ENCODE results near the gene AGBL5. TPM values are rescaled to one million over a fixed set of nuclear protein-coding genes. Genes with fewer than 3 reads are reported as not detected.
"Not testable (repeated sequence)": the region's sequence is repeated elsewhere in the genome, so short reads cannot be mapped to it uniquely, and the experiment has no call there.

The AGBL5 gene
- total RNA-seq, 1 donor from 2014 or later = 24.3 TPM

DNA sequence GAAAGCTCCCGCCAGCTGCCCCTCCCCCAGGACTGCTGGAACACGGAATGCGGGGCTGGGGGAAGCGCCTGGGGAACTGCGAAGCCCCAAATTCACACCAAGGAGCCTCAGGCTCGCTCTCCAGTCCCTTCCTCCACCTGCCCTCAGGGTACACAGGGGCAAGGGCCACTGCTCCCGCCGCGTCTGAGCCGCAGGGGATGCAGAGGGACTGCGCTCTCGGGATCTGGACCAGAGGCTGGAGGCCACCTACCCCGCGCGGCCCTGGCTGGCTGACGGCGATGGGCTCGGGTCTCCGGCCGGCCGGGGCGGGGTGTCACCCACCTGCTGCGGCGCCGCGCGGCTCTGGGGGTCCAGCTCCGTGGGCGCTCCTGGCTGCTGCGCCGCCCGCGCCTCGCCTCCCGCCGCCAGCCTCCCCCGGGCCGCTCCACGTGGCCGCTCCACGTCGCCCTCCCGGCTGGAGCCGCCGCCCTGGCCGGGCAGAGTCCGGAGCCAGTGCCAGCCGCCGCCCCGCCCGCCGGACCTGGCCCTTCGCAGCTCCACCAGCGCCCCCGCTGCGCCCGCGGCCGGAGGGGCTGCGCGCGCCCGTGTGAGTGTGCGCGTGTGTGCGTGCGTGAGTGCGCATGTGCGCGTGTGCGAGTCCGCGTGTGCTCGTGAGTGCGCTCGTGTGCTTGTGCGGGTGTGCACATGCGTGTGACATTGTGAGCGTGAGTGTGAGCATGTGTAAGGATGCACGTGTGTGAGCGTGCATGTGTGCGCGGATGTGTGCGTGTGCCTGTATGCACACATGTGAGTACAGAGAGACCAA lies 67.3 kb downstream of the AGBL5 start, which contains the start of gene CGREF1:
Gene CGREF1, minus strand, starts transcription at position 604 of the 805 bp plus-strand sequence. CDS start 14,762 bp downstream, outside the sequence.
- DNase-seq (ENCODE audit: low read depth, low spot score) = no peak

DNA sequence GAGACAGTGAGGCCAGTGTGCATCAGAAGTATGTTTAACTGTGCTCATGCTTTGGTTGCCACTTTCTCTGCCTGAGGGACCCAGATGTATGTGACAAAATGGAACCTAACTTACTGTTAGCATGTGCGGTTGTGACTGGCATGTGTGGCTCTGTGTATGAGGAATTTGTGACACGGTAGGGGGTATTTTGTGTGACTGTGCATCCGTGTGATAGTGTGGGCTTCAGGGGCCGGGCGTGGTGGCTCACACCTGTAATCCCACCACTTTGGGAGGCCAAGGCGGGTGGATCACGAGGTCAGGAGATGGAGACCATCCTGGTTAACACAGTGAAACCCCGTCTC lies 67.8 kb downstream of the AGBL5 start:
- DNase-seq (ENCODE audit: low read depth, low spot score) = not testable (repeated sequence)

Other genes with a start within 250 kb of the AGBL5 start
- gene DPYSL5, start 203.5 kb upstream of the AGBL5 start, total RNA-seq = not detected in 2 replicates
- gene MAPRE3, start 81.0 kb upstream of the AGBL5 start, total RNA-seq = 1.1 and 2.0 TPM in 2 replicates
- gene TMEM214, start 18.7 kb upstream of the AGBL5 start, total RNA-seq = 21.2 and 26.9 TPM in 2 replicates
- 360 and 398 TPM in 2 replicates for gene OST4, start 20.0 kb downstream of the AGBL5 start, total RNA-seq
- gene EMILIN1, start 26.9 kb downstream of the AGBL5 start, total RNA-seq = 13.8 and 21.6 TPM in 2 replicates
- gene KHK, start 35.1 kb downstream of the AGBL5 start, total RNA-seq = 2.1 and 4.6 TPM in 2 replicates
- gene CGREF1, start 67.5 kb downstream of the AGBL5 start, total RNA-seq = 1.7 and 4.6 TPM in 2 replicates
- gene ABHD1, start 72.1 kb downstream of the AGBL5 start, total RNA-seq = not detected in 2 replicates
- 34.7 and 40.7 TPM in 2 replicates for gene PREB, start 83.0 kb downstream of the AGBL5 start, total RNA-seq
- not detected in 2 replicates for gene PRR30, start 87.7 kb downstream of the AGBL5 start, total RNA-seq
- gene TCF23, start 97.3 kb downstream of the AGBL5 start, total RNA-seq = not detected in 2 replicates
- gene ATRAID, start 160.4 kb downstream of the AGBL5 start, total RNA-seq = 97.0 and 127 TPM in 2 replicates
- gene SLC5A6, start 160.6 kb downstream of the AGBL5 start, total RNA-seq = 20.4 and 48.9 TPM in 2 replicates
- 62.4 and 62.8 TPM in 2 replicates for gene CAD, start 165.7 kb downstream of the AGBL5 start, total RNA-seq
- gene SLC30A3, start 211.4 kb downstream of the AGBL5 start, total RNA-seq = 0.11 TPM in 1 of 2 replicates, not detected in the other
- not detected in 2 replicates for gene DNAJC5G, start 223.8 kb downstream of the AGBL5 start, total RNA-seq
- gene TRIM54, start 230.8 kb downstream of the AGBL5 start, total RNA-seq = not detected in 2 replicates